GM18909 (cell line): ENCODE measurements around the gene RFT1.

Experiments used
- ATAC-seq: cut with Tn5 transposase; IDR thresholded peaks from one replicate; pipeline ENCODE4 v1.9.1; 2021; ENCODE audit warnings: mild to moderate bottlenecking; ENCODE audit not compliant: unreplicated experiment, poor library complexity

RFT1 gene

GRCh38 chr3:53040351-53040820 lies 89.8 kb downstream of the RFT1 start:
- no peak for ATAC-seq

- ATAC-seq, result no peak
Observed at GRCh38 chr3:53039376-53039752, 90.9 kb downstream of the RFT1 start.

GRCh38 chr3:53038679-53039375 lies 91.4 kb downstream of the RFT1 start:
- ATAC-seq, result no peak
